Tibial nerve (tissue), 4 donors: ENCODE measurements around the gene BIRC2. TPM values are rescaled to one million over a fixed set of nuclear protein-coding genes. Genes with fewer than 3 reads are reported as not detected.
A peak's percentile ranks its signal among the peaks of the same experiment; 100 is the strongest.

Experiments
- DNase-seq, 2 donors: peaks; one replicate each; pipeline ENCODE4 v3.0.0-alpha.2; 2019; ENCODE audit warnings: low spot score in 2 of 2
- H3K27ac ChIP-seq, 4 donors: fragments of 200-600 bp; sonication (generic) in 3 of 4; one replicate each; pipeline ENCODE4 v1.5.1; 2017 to 2019; ENCODE audit warnings: mild to moderate bottlenecking in 1 of 4
- H3K27me3 ChIP-seq, 2 donors: fragments of 200-600 bp; sonication (generic) in 1 of 2; one replicate each; pipeline versions ENCODE4 v1.5.1 to v1.6.0; 2017 to 2019
- H3K36me3 ChIP-seq, 3 donors: fragments of 200-600 bp; sonication (generic); one replicate each; pipeline ENCODE4 v1.5.1; 2018 to 2019
- H3K4me1 ChIP-seq, 4 donors: fragments of 200-600 bp; sonication (generic) in 3 of 4; one replicate each; pipeline ENCODE4 v1.5.1; 2017 to 2019
- H3K4me3 ChIP-seq, 4 donors: fragments of 200-600 bp; sonication (generic) in 3 of 4; one replicate each; pipeline ENCODE4 v1.5.1; 2017 to 2019; ENCODE audit warnings: mild to moderate bottlenecking in 1 of 4, moderate library complexity in 1 of 4
- H3K9me3 ChIP-seq, 4 donors: fragments of 200-600 bp; sonication (generic) in 3 of 4; one replicate each; pipeline ENCODE4 v1.5.1; 2017 to 2019
- EP300 ChIP-seq, 2 donors: sonication (generic); formaldehyde crosslinking; IDR thresholded peaks; one replicate each; pipeline ENCODE4 v1.6.1; 2017; ENCODE audit warnings: antibody characterized with exemption in 2 of 2, mild to moderate bottlenecking in 1 of 2
- POLR2A ChIP-seq, 2 donors: fragments of 450-650 bp; IDR thresholded peaks; one replicate each; pipeline ENCODE4 v1.6.1; 2017; ENCODE audit warnings: antibody characterized with exemption in 2 of 2, mild to moderate bottlenecking in 2 of 2, moderate library complexity in 2 of 2
- WGBS, 2 donors: methylation state at CpG; one replicate each; pipeline ENCODE4 v1.1.5; 2018; 5-methylcytosine and 5-hydroxymethylcytosine counted together
- total RNA-seq, 4 donors: library from RNA; depleted of rRNA; stranded (reverse); fragments of >200 nt; gene quantifications; one replicate each; pipeline ENCODE4 v1.1.0, GENCODE V29; 2016
- TF ChIP-seq, protein P1 (sequence below), 5 experiments: fragments of 200-600 bp in 3 of 5; fragments of 450-650 bp in 2 of 5; sonication (generic) in 3 of 5; IDR thresholded peaks; one replicate each; pipeline ENCODE4 v1.5.1; 2016 to 2019; ENCODE audit warnings: antibody characterized with exemption in 5 of 5, mild to moderate bottlenecking in 3 of 5, moderate library complexity in 2 of 5

Gene BIRC2
- total RNA-seq, 4 donors from 2014 or later, result 39.0 to 74.5 (median 51.4) TPM

DNA sequence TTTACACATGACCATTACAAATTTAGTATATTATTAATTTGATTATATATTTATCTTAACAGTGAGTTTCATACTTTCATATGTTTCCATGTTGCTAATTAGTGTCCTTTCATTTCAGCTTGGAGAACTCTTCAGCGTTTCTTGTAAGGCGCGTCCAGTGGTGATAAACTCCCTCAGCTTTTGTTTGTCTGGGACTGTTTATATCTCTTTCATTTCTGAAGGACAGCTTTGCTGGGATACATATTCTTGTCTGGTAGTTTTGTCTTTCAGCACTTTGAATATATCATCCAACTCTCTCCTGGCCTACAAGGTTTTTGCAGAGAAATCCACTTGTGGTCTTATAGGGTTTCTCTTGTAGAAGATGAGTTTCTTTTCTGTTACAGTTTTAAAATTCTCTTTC, 12.4 kb downstream of the BIRC2 start:
- H3K9me3 ChIP-seq, result peaks cover 0 to 25% (median 0%) of the 10 kb centered on the region in 4 donors
- peaks cover 3 to 77% (median 15%) of the 10 kb centered on the region in 3 donors for H3K36me3 ChIP-seq
- TF ChIP-seq EP300 (IDR thresholded peaks at IDR 0.05) (no peak), POLR2A (IDR thresholded peaks at IDR 0.05) (no peak)
- TF ChIP-seq, protein P1, sequence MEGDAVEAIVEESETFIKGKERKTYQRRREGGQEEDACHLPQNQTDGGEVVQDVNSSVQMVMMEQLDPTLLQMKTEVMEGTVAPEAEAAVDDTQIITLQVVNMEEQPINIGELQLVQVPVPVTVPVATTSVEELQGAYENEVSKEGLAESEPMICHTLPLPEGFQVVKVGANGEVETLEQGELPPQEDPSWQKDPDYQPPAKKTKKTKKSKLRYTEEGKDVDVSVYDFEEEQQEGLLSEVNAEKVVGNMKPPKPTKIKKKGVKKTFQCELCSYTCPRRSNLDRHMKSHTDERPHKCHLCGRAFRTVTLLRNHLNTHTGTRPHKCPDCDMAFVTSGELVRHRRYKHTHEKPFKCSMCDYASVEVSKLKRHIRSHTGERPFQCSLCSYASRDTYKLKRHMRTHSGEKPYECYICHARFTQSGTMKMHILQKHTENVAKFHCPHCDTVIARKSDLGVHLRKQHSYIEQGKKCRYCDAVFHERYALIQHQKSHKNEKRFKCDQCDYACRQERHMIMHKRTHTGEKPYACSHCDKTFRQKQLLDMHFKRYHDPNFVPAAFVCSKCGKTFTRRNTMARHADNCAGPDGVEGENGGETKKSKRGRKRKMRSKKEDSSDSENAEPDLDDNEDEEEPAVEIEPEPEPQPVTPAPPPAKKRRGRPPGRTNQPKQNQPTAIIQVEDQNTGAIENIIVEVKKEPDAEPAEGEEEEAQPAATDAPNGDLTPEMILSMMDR (IDR thresholded peaks at IDR 0.05), result no peak
- H3K27me3 ChIP-seq, result no peaks in the 10 kb centered on the region
- no peak overlapping the region for H3K4me3 ChIP-seq
- no peak overlapping the region for H3K27ac ChIP-seq
- H3K4me1 ChIP-seq, result no peaks in the 10 kb centered on the region
- WGBS, 2 donors, result 66 to 68% methylated on average over 3 of the region's 3 CpGs
- no peak for DNase-seq

GRCh38 chr11:102360681-102361080, 13.7 kb downstream of the BIRC2 start:
- 91 to 97% methylated on average over 3 of the region's 3 CpGs for WGBS, 2 donors
- H3K36me3 ChIP-seq, result peaks cover 3 to 81% (median 15%) of the 10 kb centered on the region in 3 donors
- DNase-seq, result no peak
- no peak overlapping the region for H3K27ac ChIP-seq
- no peaks in the 10 kb centered on the region for H3K27me3 ChIP-seq
- H3K4me1 ChIP-seq, result peaks cover 0 to 7% (median 0%) of the 10 kb centered on the region in 4 donors
- no peak overlapping the region for H3K4me3 ChIP-seq
- H3K9me3 ChIP-seq, result peaks cover 0 to 20% (median 0%) of the 10 kb centered on the region in 4 donors
- TF ChIP-seq, protein P1 (IDR thresholded peaks at IDR 0.05), result no peak
- TF ChIP-seq EP300 (IDR thresholded peaks at IDR 0.05) (no peak), POLR2A (IDR thresholded peaks at IDR 0.05) (no peak)

- no peak for TF ChIP-seq EP300 (IDR thresholded peaks at IDR 0.05)
- TF ChIP-seq, protein P1 (IDR thresholded peaks at IDR 0.05), result no peak
- no peak for TF ChIP-seq POLR2A (IDR thresholded peaks at IDR 0.05)
- H3K36me3 ChIP-seq, result peaks cover 3 to 80% (median 16%) of the 10 kb centered on the region in 3 donors
- no peak overlapping the region for H3K27ac ChIP-seq
- peaks cover 0 to 15% (median 0%) of the 10 kb centered on the region in 4 donors for H3K9me3 ChIP-seq
- no peaks in the 10 kb centered on the region for H3K27me3 ChIP-seq
- H3K4me1 ChIP-seq, result peaks cover 0 to 11% (median 0%) of the 10 kb centered on the region in 4 donors
- DNase-seq, result no peak
- no peak overlapping the region for H3K4me3 ChIP-seq
- WGBS, 2 donors, result 97% methylated on average over 5 of the region's 5 CpGs
These were observed 14.3 kb downstream of the BIRC2 start for GRCh38 chr11:102361086-102362031.

DNA sequence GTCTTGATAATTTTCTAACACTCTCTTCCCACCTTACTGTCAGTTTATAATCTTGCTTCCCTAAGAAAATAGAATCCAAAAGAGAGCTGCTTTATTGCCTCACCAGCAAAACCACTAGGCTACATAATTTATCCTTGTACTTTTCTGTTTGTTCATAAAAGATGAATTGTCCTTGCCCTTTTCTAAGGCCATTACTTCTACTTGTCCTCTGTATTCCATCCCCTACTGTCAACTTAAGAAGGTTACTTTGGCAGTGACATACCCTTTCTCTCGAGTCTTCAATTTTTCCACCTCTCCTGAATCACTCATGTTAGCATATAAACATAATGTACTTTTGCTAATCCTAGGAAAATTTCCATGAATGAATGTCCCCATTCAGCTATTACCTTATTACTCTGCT, 18.0 kb downstream of the BIRC2 start:
- no peak overlapping the region for H3K4me3 ChIP-seq
- H3K27me3 ChIP-seq, result no peaks in the 10 kb centered on the region
- H3K4me1 ChIP-seq, result peaks cover 0 to 24% (median 4%) of the 10 kb centered on the region in 4 donors
- H3K27ac ChIP-seq, result peak overlapping the region in 1 of 4 donors; percentile 52
- DNase-seq, result no peak
- H3K36me3 ChIP-seq, result peaks cover 2 to 79% (median 16%) of the 10 kb centered on the region in 3 donors
- WGBS, 2 donors, result 56 to 63% methylated on average over 1 of the region's 1 CpG
- no peak for TF ChIP-seq EP300 (IDR thresholded peaks at IDR 0.05)
- no peak for TF ChIP-seq POLR2A (IDR thresholded peaks at IDR 0.05)
- TF ChIP-seq, protein P1 (IDR thresholded peaks at IDR 0.05), result no peak
- H3K9me3 ChIP-seq, result peaks cover 0 to 3% (median 0%) of the 10 kb centered on the region in 4 donors

- Histone ChIP-seq H3K4me1 (peaks cover 0 to 24% (median 4%) of the 10 kb centered on the region in 4 donors), H3K36me3 (peaks cover 0 to 61% (median 8%) of the 10 kb centered on the region in 3 donors), H3K9me3 (no peaks in the 10 kb centered on the region), H3K4me3 (no peak overlapping the region), H3K27me3 (no peaks in the 10 kb centered on the region), H3K27ac (peak overlapping the region in 3 of 4 donors; percentile 15 to 48 (median 45))
- WGBS, 2 donors, result 22 to 39% methylated on average over 6 of the region's 6 CpGs
- TF ChIP-seq, protein P1 (IDR thresholded peaks at IDR 0.05), result peak in 2 of 5 experiments; percentile 25 to 36
- TF ChIP-seq POLR2A (IDR thresholded peaks at IDR 0.05), result no peak
- no peak for DNase-seq
These were observed 20.4 kb downstream of the BIRC2 start for GRCh38 chr11:102367364-102367763.
